SJSA1 (cell line): ENCODE data around the gene PRR5. TPM values are rescaled to one million over a fixed set of nuclear protein-coding genes. Genes with fewer than 3 reads are reported as not detected.

ENCODE experiments used
- DNase-seq, 2 experiments: peaks; one replicate each; pipeline ENCODE4 v3.0.0-alpha.2; 2015 to 2020; ENCODE audit warnings: low spot score in 2 of 2, low read depth in 1 of 2
- H3K27ac ChIP-seq: fragments of 250-450 bp; sonication (Bioruptor Pico); 2 replicates; pipeline ENCODE4 v1.5.1; 2020; ENCODE audit warnings: mild to moderate bottlenecking, moderate library complexity
- H3K27me3 ChIP-seq: fragments of 250-450 bp; sonication (Bioruptor Pico); replicated peaks from 2 replicates; pipeline ENCODE4 v1.5.1; 2020; ENCODE audit warnings: mild to moderate bottlenecking, moderate library complexity
- H3K36me3 ChIP-seq: fragments of 250-450 bp; sonication (Bioruptor Pico); 2 replicates; pipeline ENCODE4 v1.5.1; 2020; ENCODE audit warnings: mild to moderate bottlenecking
- H3K4me1 ChIP-seq: fragments of 250-450 bp; sonication (Bioruptor Pico); replicated peaks from 2 replicates; pipeline ENCODE4 v1.6.1; 2021; ENCODE audit warnings: mild to moderate bottlenecking
- H3K4me3 ChIP-seq: fragments of 250-450 bp; sonication (Bioruptor Pico); 2 replicates; pipeline ENCODE4 v1.5.1; 2020; ENCODE audit warnings: mild to moderate bottlenecking
- H3K9me3 ChIP-seq: fragments of 250-450 bp; sonication (Bioruptor Pico); replicated peaks from 2 replicates; pipeline ENCODE4 v1.5.1; 2020; ENCODE audit warnings: mild to moderate bottlenecking
- total RNA-seq: library from RNA; depleted of rRNA; stranded (reverse); fragments of >200 nt; shearing (Covaris generic); gene quantifications from 2 replicates; pipeline ENCODE4 v1.2.3, GENCODE V29; 2014

The PRR5 gene
- total RNA-seq, 1 experiment from 2014 or later: 6.1 TPM

GRCh38 chr22:44707752-44708151, 5.7 kb downstream of the PRR5 start:
- DNase-seq: no peak
- Histone ChIP-seq H3K27me3 (no peaks in the 10 kb centered on the region), H3K4me1 (peaks cover 8% of the 10 kb centered on the region), H3K27ac (no peak overlapping the region), H3K36me3 (no peaks in the 10 kb centered on the region), H3K4me3 (no peak overlapping the region), H3K9me3 (no peaks in the 10 kb centered on the region)

- Histone ChIP-seq H3K36me3 (no peaks in the 10 kb centered on the region), H3K27me3 (no peaks in the 10 kb centered on the region), H3K27ac (no peak overlapping the region), H3K4me3 (no peak overlapping the region), H3K9me3 (no peaks in the 10 kb centered on the region), H3K4me1 (no peaks in the 10 kb centered on the region)
- DNase-seq: no peak
Measured at GRCh38 chr22:44709881-44710392, 7.9 kb downstream of the PRR5 start.

GRCh38 chr22:44710474-44711240, 8.7 kb downstream of the PRR5 start:
- Histone ChIP-seq H3K9me3 (no peaks in the 10 kb centered on the region), H3K4me1 (no peaks in the 10 kb centered on the region), H3K36me3 (no peaks in the 10 kb centered on the region), H3K27ac (no peak overlapping the region), H3K4me3 (no peak overlapping the region), H3K27me3 (no peaks in the 10 kb centered on the region)
- DNase-seq: no peak

GRCh38 chr22:44711241-44711560, 9.2 kb downstream of the PRR5 start:
- Histone ChIP-seq H3K4me3 (no peak overlapping the region), H3K27me3 (no peaks in the 10 kb centered on the region), H3K4me1 (no peaks in the 10 kb centered on the region), H3K36me3 (no peaks in the 10 kb centered on the region), H3K9me3 (no peaks in the 10 kb centered on the region), H3K27ac (no peak overlapping the region)
- DNase-seq: no peak

- Histone ChIP-seq H3K4me3 (no peak overlapping the region), H3K27me3 (no peaks in the 10 kb centered on the region), H3K4me1 (no peaks in the 10 kb centered on the region), H3K9me3 (no peaks in the 10 kb centered on the region), H3K27ac (no peak overlapping the region), H3K36me3 (no peaks in the 10 kb centered on the region)
- no peak for DNase-seq
Measured at GRCh38 chr22:44711690-44712555, 9.9 kb downstream of the PRR5 start.

- H3K4me1 ChIP-seq: no peaks in the 10 kb centered on the region
- H3K27me3 ChIP-seq: no peaks in the 10 kb centered on the region
- H3K4me3 ChIP-seq: no peak overlapping the region
- no peak overlapping the region for H3K27ac ChIP-seq
- H3K9me3 ChIP-seq: no peaks in the 10 kb centered on the region
- DNase-seq: no peak
- no peaks in the 10 kb centered on the region for H3K36me3 ChIP-seq
Measured at GRCh38 chr22:44712962-44713361, 11.0 kb downstream of the PRR5 start.

- Histone ChIP-seq H3K36me3 (no peaks in the 10 kb centered on the region), H3K27ac (no peak overlapping the region), H3K9me3 (no peaks in the 10 kb centered on the region), H3K27me3 (no peaks in the 10 kb centered on the region), H3K4me1 (no peaks in the 10 kb centered on the region), H3K4me3 (no peak overlapping the region)
- no peak for DNase-seq
Measured at GRCh38 chr22:44714703-44715350, 12.8 kb downstream of the PRR5 start.

GRCh38 chr22:44718418-44718817, 16.4 kb downstream of the PRR5 start:
- H3K36me3 ChIP-seq: no peaks in the 10 kb centered on the region
- H3K27me3 ChIP-seq: no peaks in the 10 kb centered on the region
- no peak overlapping the region for H3K27ac ChIP-seq
- no peaks in the 10 kb centered on the region for H3K9me3 ChIP-seq
- no peaks in the 10 kb centered on the region for H3K4me1 ChIP-seq
- DNase-seq: no peak
- no peak overlapping the region for H3K4me3 ChIP-seq

- no peak overlapping the region for H3K27ac ChIP-seq
- no peaks in the 10 kb centered on the region for H3K36me3 ChIP-seq
- no peaks in the 10 kb centered on the region for H3K9me3 ChIP-seq
- H3K27me3 ChIP-seq: no peaks in the 10 kb centered on the region
- DNase-seq: no peak
- no peaks in the 10 kb centered on the region for H3K4me1 ChIP-seq
- H3K4me3 ChIP-seq: no peak overlapping the region
Measured at GRCh38 chr22:44719586-44720368, 17.8 kb downstream of the PRR5 start.

GRCh38 chr22:44721213-44721612, 19.2 kb downstream of the PRR5 start:
- DNase-seq: no peak

GRCh38 chr22:44722611-44723010, 20.6 kb downstream of the PRR5 start:
- no peak for DNase-seq
- Histone ChIP-seq H3K4me3 (no peak overlapping the region), H3K36me3 (no peaks in the 10 kb centered on the region), H3K9me3 (no peaks in the 10 kb centered on the region), H3K4me1 (no peaks in the 10 kb centered on the region), H3K27me3 (no peaks in the 10 kb centered on the region), H3K27ac (no peak overlapping the region)

More at GRCh38 chr22:44721213-44721612, 19.2 kb downstream of the PRR5 start:
- Histone ChIP-seq H3K36me3 (no peaks in the 10 kb centered on the region), H3K27me3 (no peaks in the 10 kb centered on the region), H3K27ac (no peak overlapping the region), H3K4me1 (no peaks in the 10 kb centered on the region), H3K9me3 (no peaks in the 10 kb centered on the region), H3K4me3 (no peak overlapping the region)

GRCh38 chr22:44723801-44724200, 21.8 kb downstream of the PRR5 start:
- Histone ChIP-seq H3K4me1 (no peaks in the 10 kb centered on the region), H3K36me3 (no peaks in the 10 kb centered on the region), H3K9me3 (no peaks in the 10 kb centered on the region), H3K4me3 (no peak overlapping the region), H3K27me3 (no peaks in the 10 kb centered on the region), H3K27ac (no peak overlapping the region)
- DNase-seq: no peak

- Histone ChIP-seq H3K27me3 (no peaks in the 10 kb centered on the region), H3K4me1 (no peaks in the 10 kb centered on the region), H3K27ac (no peak overlapping the region), H3K36me3 (no peaks in the 10 kb centered on the region), H3K9me3 (no peaks in the 10 kb centered on the region), H3K4me3 (no peak overlapping the region)
- DNase-seq: no peak
Measured at GRCh38 chr22:44724416-44724815, 22.4 kb downstream of the PRR5 start.
